HepG2 (cell line): ENCODE data around the gene LINC00237. TPM values are rescaled to one million over a fixed set of nuclear protein-coding genes. Genes with fewer than 3 reads are reported as not detected.

ENCODE experiments used
- HIVEP1 ChIP-seq: sonication (generic); formaldehyde crosslinking; IDR thresholded peaks from 2 replicates; pipeline ENCODE4 v1.4.0; 2020; ENCODE audit warnings: mild to moderate bottlenecking, missing genetic modification reagents
- HNF1B ChIP-seq: sonication (generic); formaldehyde crosslinking; IDR thresholded peaks from 2 replicates; pipeline ENCODE4 v1.5.1; 2020; ENCODE audit warnings: mild to moderate bottlenecking, moderate library complexity, missing genetic modification reagents
- PREB ChIP-seq: sonication (generic); formaldehyde crosslinking; IDR thresholded peaks from 2 replicates; pipeline ENCODE4 v1.4.0; 2020; ENCODE audit warnings: missing genetic modification reagents
- SAFB2 ChIP-seq: sonication (generic); formaldehyde crosslinking; IDR thresholded peaks from 2 replicates; pipeline ENCODE4 v1.5.1; 2020; ENCODE audit warnings: missing genetic modification reagents, low read depth, mild to moderate bottlenecking, borderline replicate concordance
- SAP130 ChIP-seq: IDR thresholded peaks from 2 replicates; pipeline ENCODE4 v1.6.1; 2016; ENCODE audit warnings: low read depth
- TFAP4 ChIP-seq: sonication (generic); IDR thresholded peaks from 2 replicates; pipeline ENCODE4 v1.6.1; 2016; ENCODE audit warnings: low read depth, borderline replicate concordance
- ZBTB34 ChIP-seq: sonication (generic); formaldehyde crosslinking; IDR thresholded peaks from 2 replicates; pipeline ENCODE4 v1.8.0; 2022; ENCODE audit warnings: mild to moderate bottlenecking, missing genetic modification reagents
- ZNF253 ChIP-seq: sonication (generic); formaldehyde crosslinking; IDR thresholded peaks from 2 replicates; pipeline ENCODE4 v1.8.0; 2022; ENCODE audit warnings: mild to moderate bottlenecking, missing genetic modification reagents, borderline replicate concordance
- ZNF724P ChIP-seq: sonication (generic); formaldehyde crosslinking; IDR thresholded peaks from 2 replicates; pipeline ENCODE4 v1.8.0; 2022; ENCODE audit warnings: missing genetic modification reagents, borderline replicate concordance
- polyA plus RNA-seq, 8 experiments: library from polyadenylated mRNA; depleted of rRNA in 3 of 8; stranded (reverse) in 7 of 8; unstranded in 1 of 8; fragments of >200 nt; fragmentation: Illumina TruSeq in 4 of 8; extraction: Trizol in 4 of 8; gene quantifications; 2 replicates each; pipeline versions ENCODE4 v1.2.1 to v1.2.3, GENCODE V29; 2011 to 2016; ENCODE audit warnings: low read depth in 4 of 8, missing spikeins in 1 of 8, mixed read lengths in 1 of 8; ENCODE audit not compliant: insufficient read depth in 1 of 8
- total RNA-seq, 5 experiments: library from RNA; depleted of rRNA; stranded (reverse); fragments of >200 nt; fragmentation: Illumina TruSeq; extraction: Trizol; gene quantifications; 2 replicates each; pipeline ENCODE4 v1.2.3, GENCODE V29; 2016; ENCODE audit warnings: low read depth in 1 of 5

The LINC00237 gene
- total and polyA plus RNA-seq, 2 of the 13 experiments (the other 11 are each of a cell fraction or from before 2014, with no cell fraction given) = not detected

- TF ChIP-seq PREB (no peak), TFAP4 (no peak), ZNF724P (no peak), ZNF253 (CRISPR knock-in tag) (no peak), SAP130 (CRISPR knock-in tag) (no peak), HIVEP1 (CRISPR knock-in tag) (no peak), ZBTB34 (CRISPR knock-in tag) (no peak), SAFB2 (CRISPR knock-in tag) (no peak), HNF1B (CRISPR knock-in tag) (no peak)
These were observed 15.4 kb downstream of the LINC00237 start (continued) for GRCh38 chr20:21090721-21091120.
